ENCODE results near the gene PGAP6.
"Not testable (repeated sequence)": the region's sequence is repeated elsewhere in the genome, so short reads cannot be mapped to it uniquely, and the experiment has no call there.

The PGAP6 gene

GRCh38 chr16:381789-382717, at the start of gene PGAP6:
PGAP6 (minus strand) TSS chr16:381978; CDS start chr16:381821, 157 bp downstream.
- H3K4me1 ChIP-seq (ENCODE audit: control insufficient read depth, insufficient read depth, low read length), result peaks cover 28% of the 10 kb centered on the region
- H3K4me3 ChIP-seq (ENCODE audit: low read length in 2 of 2), result peak within 1 kb of the TSS; percentile 80 to 84
- no peaks in the 10 kb centered on the region for H3K9me3 ChIP-seq (ENCODE audit: control insufficient read depth in 2 of 2, low read length in 2 of 2)
- H3K9ac ChIP-seq (ENCODE audit: low read length in 2 of 2), result peak within 1 kb of the TSS; percentile 64 to 76
- peaks cover 0 to under 1% of the 10 kb centered on the region in 2 donors for H3K36me3 ChIP-seq (ENCODE audit: control insufficient read depth in 2 of 2, insufficient read depth in 2 of 2, low read length in 2 of 2)
- no peaks in the 10 kb centered on the region for H3K27me3 ChIP-seq (ENCODE audit: control insufficient read depth in 1 of 2, insufficient read depth in 2 of 2, low read length in 2 of 2)
- peak within 1 kb of the TSS; percentile 37 for H3K27ac ChIP-seq (ENCODE audit: low read length)

DNA sequence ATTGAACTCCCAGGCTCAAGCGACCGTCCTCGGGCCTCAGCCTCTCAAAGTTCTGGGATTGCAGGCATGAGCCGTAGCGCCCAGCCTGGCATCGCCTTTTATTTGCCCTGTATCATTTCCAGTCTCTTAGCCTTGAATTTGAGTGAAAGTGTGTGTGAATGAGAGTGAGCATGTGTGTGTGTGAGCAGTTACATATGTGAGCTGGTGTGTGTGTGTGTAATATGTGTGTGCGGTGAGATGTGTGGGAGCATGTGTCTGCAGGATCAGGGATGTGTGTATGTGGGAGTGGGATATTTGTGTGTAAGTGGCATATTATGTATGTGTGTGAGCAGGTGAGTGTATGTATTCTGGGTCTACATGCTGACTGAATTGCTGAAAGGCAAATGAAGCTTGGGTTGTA, 49.1 kb upstream of the PGAP6 start:
- H3K27me3 ChIP-seq (ENCODE audit: control insufficient read depth in 1 of 2, insufficient read depth in 2 of 2, low read length in 2 of 2), result no peaks in the 10 kb centered on the region
- peaks cover 14% of the 10 kb centered on the region for H3K4me1 ChIP-seq (ENCODE audit: control insufficient read depth, insufficient read depth, low read length)
- H3K4me3 ChIP-seq (ENCODE audit: low read length in 2 of 2), result no peak overlapping the region
- H3K9me3 ChIP-seq (ENCODE audit: control insufficient read depth in 2 of 2, low read length in 2 of 2), result no peaks in the 10 kb centered on the region
- H3K9ac ChIP-seq (ENCODE audit: low read length in 2 of 2), result no peak overlapping the region
- H3K36me3 ChIP-seq (ENCODE audit: control insufficient read depth in 2 of 2, insufficient read depth in 2 of 2, low read length in 2 of 2), result peaks cover 0 to 3% of the 10 kb centered on the region in 2 donors
- H3K27ac ChIP-seq (ENCODE audit: low read length), result no peak overlapping the region

DNA sequence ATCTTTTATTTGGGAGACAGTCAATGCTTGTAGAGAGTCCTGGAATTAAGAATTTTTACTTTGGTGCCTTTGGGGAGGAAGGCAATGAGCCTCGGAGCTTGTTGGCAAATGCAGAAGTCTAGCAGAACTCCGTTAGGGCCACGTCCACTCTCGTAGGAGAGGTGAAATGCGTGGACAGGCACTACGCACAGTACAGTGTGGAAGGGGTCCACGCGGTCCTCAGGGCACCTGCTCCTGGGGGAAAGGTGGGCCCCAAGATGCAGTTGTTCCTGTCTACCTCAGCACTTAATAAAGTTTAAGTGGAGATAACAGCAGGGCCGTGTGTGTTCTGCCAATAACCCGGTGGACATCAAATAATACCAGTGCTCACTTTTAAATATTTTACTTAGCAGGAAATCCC, 45.5 kb upstream of the PGAP6 start:
- peak overlapping the region; percentile 60 to 64 for H3K9ac ChIP-seq (ENCODE audit: low read length in 2 of 2)
- H3K36me3 ChIP-seq (ENCODE audit: control insufficient read depth in 2 of 2, insufficient read depth in 2 of 2, low read length in 2 of 2), result peaks cover 0 to 3% of the 10 kb centered on the region in 2 donors
- H3K4me1 ChIP-seq (ENCODE audit: control insufficient read depth, insufficient read depth, low read length), result peaks cover 28% of the 10 kb centered on the region
- no peak overlapping the region for H3K27ac ChIP-seq (ENCODE audit: low read length)
- no peaks in the 10 kb centered on the region for H3K9me3 ChIP-seq (ENCODE audit: control insufficient read depth in 2 of 2, low read length in 2 of 2)
- H3K4me3 ChIP-seq (ENCODE audit: low read length in 2 of 2), result peak overlapping the region; percentile 3 to 84
- H3K27me3 ChIP-seq (ENCODE audit: control insufficient read depth in 1 of 2, insufficient read depth in 2 of 2, low read length in 2 of 2), result no peaks in the 10 kb centered on the region

DNA sequence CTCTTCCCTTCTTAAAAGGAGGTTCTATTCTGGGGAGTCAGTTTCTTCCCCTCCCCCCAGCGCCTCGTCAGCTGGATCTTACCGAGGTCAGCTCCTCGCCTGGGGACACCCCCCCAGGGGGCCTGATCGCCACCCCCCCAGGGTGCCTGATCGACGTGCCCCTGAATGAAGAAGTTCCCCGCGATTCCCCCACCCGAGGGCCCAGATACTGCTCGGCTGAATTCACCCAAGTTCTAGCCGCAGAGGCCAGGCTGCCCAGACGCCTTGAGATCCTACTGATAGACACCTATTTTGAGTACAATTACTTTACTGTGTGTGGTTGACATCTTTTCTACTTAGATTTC, 45.1 kb upstream of the PGAP6 start:
- Histone ChIP-seq H3K4me3 (ENCODE audit: low read length in 2 of 2) (peak overlapping the region; percentile 3 to 84), H3K9ac (ENCODE audit: low read length in 2 of 2) (peak overlapping the region; percentile 60 to 64), H3K36me3 (ENCODE audit: control insufficient read depth in 2 of 2, insufficient read depth in 2 of 2, low read length in 2 of 2) (peaks cover 0 to 3% of the 10 kb centered on the region in 2 donors), H3K4me1 (ENCODE audit: control insufficient read depth, insufficient read depth, low read length) (peaks cover 28% of the 10 kb centered on the region), H3K27ac (ENCODE audit: low read length) (no peak overlapping the region), H3K27me3 (ENCODE audit: control insufficient read depth in 1 of 2, insufficient read depth in 2 of 2, low read length in 2 of 2) (no peaks in the 10 kb centered on the region), H3K9me3 (ENCODE audit: control insufficient read depth in 2 of 2, low read length in 2 of 2) (no peaks in the 10 kb centered on the region)

- no peaks in the 10 kb centered on the region for H3K9me3 ChIP-seq (ENCODE audit: control insufficient read depth in 2 of 2, low read length in 2 of 2)
Measured at GRCh38 chr16:426115-426905, 44.5 kb upstream of the PGAP6 start.

DNA sequence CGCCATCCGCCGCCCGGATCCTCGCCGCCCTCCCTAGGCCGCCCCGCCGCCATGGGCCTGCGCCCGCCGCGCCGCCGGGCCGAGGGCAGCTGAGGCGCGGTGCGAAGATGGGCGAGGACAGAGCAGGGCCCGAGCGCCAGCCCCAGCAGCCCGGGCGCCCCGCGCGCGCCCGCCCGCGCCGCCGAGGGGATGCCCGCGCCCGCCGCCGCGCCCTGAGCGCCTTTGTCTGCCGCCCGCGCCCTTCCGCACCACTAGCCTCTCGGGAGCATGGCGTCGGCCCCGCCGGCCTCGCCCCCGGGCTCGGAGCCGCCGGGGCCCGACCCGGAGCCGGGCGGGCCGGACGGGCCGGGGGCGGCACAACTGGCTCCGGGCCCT, 43.9 kb upstream of the PGAP6 start:
- Histone ChIP-seq H3K27ac (ENCODE audit: low read length) (peak overlapping the region; percentile 94), H3K4me3 (ENCODE audit: low read length in 2 of 2) (peak overlapping the region in 1 of 2 donors; percentile 84), H3K9ac (ENCODE audit: low read length in 2 of 2) (peak overlapping the region in 1 of 2 donors; percentile 71), H3K4me1 (ENCODE audit: control insufficient read depth, insufficient read depth, low read length) (peaks cover 28% of the 10 kb centered on the region), H3K36me3 (ENCODE audit: control insufficient read depth in 2 of 2, insufficient read depth in 2 of 2, low read length in 2 of 2) (peaks cover 0 to 3% of the 10 kb centered on the region in 2 donors), H3K9me3 (ENCODE audit: control insufficient read depth in 2 of 2, low read length in 2 of 2) (no peaks in the 10 kb centered on the region), H3K27me3 (ENCODE audit: control insufficient read depth in 1 of 2, insufficient read depth in 2 of 2, low read length in 2 of 2) (no peaks in the 10 kb centered on the region)

More at GRCh38 chr16:426115-426905, 44.5 kb upstream of the PGAP6 start:
- H3K36me3 ChIP-seq (ENCODE audit: control insufficient read depth in 2 of 2, insufficient read depth in 2 of 2, low read length in 2 of 2), result peaks cover 0 to 3% of the 10 kb centered on the region in 2 donors
- no peak overlapping the region for H3K27ac ChIP-seq (ENCODE audit: low read length)
- H3K4me1 ChIP-seq (ENCODE audit: control insufficient read depth, insufficient read depth, low read length), result peaks cover 28% of the 10 kb centered on the region
- H3K27me3 ChIP-seq (ENCODE audit: control insufficient read depth in 1 of 2, insufficient read depth in 2 of 2, low read length in 2 of 2), result no peaks in the 10 kb centered on the region
- peak overlapping the region; percentile 60 to 64 for H3K9ac ChIP-seq (ENCODE audit: low read length in 2 of 2)
- H3K4me3 ChIP-seq (ENCODE audit: low read length in 2 of 2), result peak overlapping the region; percentile 3 to 84

DNA sequence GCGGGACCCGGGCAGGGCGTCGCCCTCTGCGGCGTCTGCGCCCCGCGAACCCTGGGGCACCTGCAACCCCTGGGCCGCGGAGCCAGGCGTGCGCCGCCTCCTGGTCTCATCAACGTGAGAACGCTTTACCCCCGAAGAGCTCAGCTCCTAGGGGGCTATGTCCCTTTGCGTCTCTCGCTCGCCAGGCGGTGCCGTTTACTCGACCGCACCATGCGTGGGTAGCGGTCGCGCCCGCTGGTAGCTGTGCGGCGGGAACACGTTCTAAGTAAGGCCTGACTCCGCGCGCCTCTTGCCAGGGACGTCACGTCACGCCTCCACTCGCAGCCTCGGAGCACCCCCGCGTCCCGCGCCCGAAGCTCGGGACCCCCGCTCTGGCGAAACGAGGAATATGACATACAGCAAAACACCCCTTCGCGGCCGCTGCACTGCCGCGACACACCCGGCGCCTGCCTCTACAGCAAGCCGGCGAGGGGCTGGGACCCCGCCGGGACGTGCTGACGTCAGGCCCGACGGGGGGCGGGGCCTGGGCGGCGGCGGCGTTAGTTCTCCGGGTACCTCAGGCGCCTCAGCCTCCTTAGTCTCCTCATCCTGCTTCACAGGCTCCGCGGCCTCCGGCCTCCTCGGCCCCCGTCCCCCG, 43.4 kb upstream of the PGAP6 start, which contains the start of gene RAB11FIP3:
TSS of gene RAB11FIP3 (plus strand) at position 568 of the 637 bp plus-strand sequence. CDS start 358 bp downstream, outside the sequence.
- peak within 1 kb of the TSS; percentile 94 for H3K27ac ChIP-seq (ENCODE audit: low read length)
- no peaks in the 10 kb centered on the region for H3K36me3 ChIP-seq (ENCODE audit: control insufficient read depth in 2 of 2, insufficient read depth in 2 of 2, low read length in 2 of 2)
- H3K9ac ChIP-seq (ENCODE audit: low read length in 2 of 2), result peak within 1 kb of the TSS; percentile 71 to 79
- H3K4me3 ChIP-seq (ENCODE audit: low read length in 2 of 2), result peak within 1 kb of the TSS; percentile 74 to 84
- H3K27me3 ChIP-seq (ENCODE audit: control insufficient read depth in 1 of 2, insufficient read depth in 2 of 2, low read length in 2 of 2), result no peaks in the 10 kb centered on the region
- H3K4me1 ChIP-seq (ENCODE audit: control insufficient read depth, insufficient read depth, low read length), result peaks cover 28% of the 10 kb centered on the region
- no peaks in the 10 kb centered on the region for H3K9me3 ChIP-seq (ENCODE audit: control insufficient read depth in 2 of 2, low read length in 2 of 2)

GRCh38 chr16:424623-425081, 42.9 kb upstream of the PGAP6 start:
- Histone ChIP-seq H3K27ac (ENCODE audit: low read length) (peak overlapping the region; percentile 94), H3K36me3 (ENCODE audit: control insufficient read depth in 2 of 2, insufficient read depth in 2 of 2, low read length in 2 of 2) (no peaks in the 10 kb centered on the region), H3K4me3 (ENCODE audit: low read length in 2 of 2) (peak overlapping the region; percentile 74 to 80)

DNA sequence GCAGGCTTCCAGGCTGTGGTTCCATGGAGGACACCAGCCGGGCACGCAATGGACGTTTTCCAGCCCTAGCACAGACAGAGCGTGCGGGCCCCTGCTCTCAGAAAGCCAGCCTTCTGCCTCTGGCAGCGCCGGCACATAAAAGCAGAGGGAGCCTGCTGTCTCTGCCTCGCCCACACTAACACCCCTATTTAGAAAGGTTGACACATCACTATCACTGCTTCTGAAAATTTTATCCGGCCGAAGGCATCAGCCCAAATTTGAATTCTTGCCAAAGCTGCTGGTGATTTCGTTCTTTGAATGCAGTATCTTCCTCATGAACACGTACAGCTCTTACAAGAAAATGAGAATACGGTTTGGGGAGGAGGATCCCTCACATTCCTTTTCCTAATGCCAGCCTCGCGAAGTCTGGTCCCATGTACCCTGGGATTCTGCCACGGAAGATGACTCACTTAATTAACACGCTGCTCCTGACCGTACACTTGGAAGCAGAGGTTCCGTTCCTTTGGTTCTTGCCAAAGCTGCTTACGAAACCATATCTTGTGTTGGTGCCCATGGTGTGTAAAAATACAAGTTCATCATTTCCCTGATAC, 42.4 kb upstream of the PGAP6 start:
- H3K27ac ChIP-seq (ENCODE audit: low read length), result peak overlapping the region; percentile 94
- no peaks in the 10 kb centered on the region for H3K27me3 ChIP-seq (ENCODE audit: control insufficient read depth in 1 of 2, insufficient read depth in 2 of 2, low read length in 2 of 2)
- peaks cover 28% of the 10 kb centered on the region for H3K4me1 ChIP-seq (ENCODE audit: control insufficient read depth, insufficient read depth, low read length)
- peak overlapping the region; percentile 74 to 80 for H3K4me3 ChIP-seq (ENCODE audit: low read length in 2 of 2)
- no peaks in the 10 kb centered on the region for H3K9me3 ChIP-seq (ENCODE audit: control insufficient read depth in 2 of 2, low read length in 2 of 2)
- H3K36me3 ChIP-seq (ENCODE audit: control insufficient read depth in 2 of 2, insufficient read depth in 2 of 2, low read length in 2 of 2), result no peaks in the 10 kb centered on the region
- peak overlapping the region; percentile 71 to 79 for H3K9ac ChIP-seq (ENCODE audit: low read length in 2 of 2)

More at GRCh38 chr16:424623-425081, 42.9 kb upstream of the PGAP6 start:
- H3K4me1 ChIP-seq (ENCODE audit: control insufficient read depth, insufficient read depth, low read length), result peaks cover 28% of the 10 kb centered on the region
- H3K9me3 ChIP-seq (ENCODE audit: control insufficient read depth in 2 of 2, low read length in 2 of 2), result no peaks in the 10 kb centered on the region
- no peaks in the 10 kb centered on the region for H3K27me3 ChIP-seq (ENCODE audit: control insufficient read depth in 1 of 2, insufficient read depth in 2 of 2, low read length in 2 of 2)
- peak overlapping the region; percentile 71 to 79 for H3K9ac ChIP-seq (ENCODE audit: low read length in 2 of 2)

- H3K9ac ChIP-seq (ENCODE audit: low read length in 2 of 2); H3K36me3 ChIP-seq (ENCODE audit: control insufficient read depth in 2 of 2, insufficient read depth in 2 of 2, low read length in 2 of 2); H3K4me3 ChIP-seq (ENCODE audit: low read length in 2 of 2); H3K9me3 ChIP-seq (ENCODE audit: control insufficient read depth in 2 of 2, low read length in 2 of 2); H3K27ac ChIP-seq (ENCODE audit: low read length); H3K27me3 ChIP-seq (ENCODE audit: control insufficient read depth in 1 of 2, insufficient read depth in 2 of 2, low read length in 2 of 2): not testable (repeated sequence)
- H3K4me1 ChIP-seq (ENCODE audit: control insufficient read depth, insufficient read depth, low read length), result peaks cover 22% of the 10 kb centered on the region
Measured at GRCh38 chr16:422179-422578, 40.4 kb upstream of the PGAP6 start.

Data from stomach smooth muscle (tissue), 2 donors.